Glutamatergic neuron (in vitro differentiated cells): ENCODE measurements around the gene RNF149. TPM values are rescaled to one million over a fixed set of nuclear protein-coding genes. Genes with fewer than 3 reads are reported as not detected.

Experiments used
- DNase-seq: peaks from one replicate; pipeline ENCODE4 v3.0.0; 2022
- H3K27ac Mint-ChIP-seq: one replicate; pipeline ENCODE4 v1.8.0; 2020; ENCODE audit warnings: mild to moderate bottlenecking, mixed read lengths, inconsistent platforms; ENCODE audit not compliant: unreplicated experiment
- H3K27me3 Mint-ChIP-seq: one replicate; pipeline ENCODE4 v1.8.0; 2020; ENCODE audit warnings: mild to moderate bottlenecking, moderate library complexity, mixed read lengths, inconsistent platforms; ENCODE audit not compliant: unreplicated experiment
- H3K36me3 Mint-ChIP-seq: one replicate; pipeline ENCODE4 v1.8.0; 2020; ENCODE audit warnings: mild to moderate bottlenecking, mixed read lengths, inconsistent platforms; ENCODE audit not compliant: unreplicated experiment
- H3K4me1 Mint-ChIP-seq: one replicate; pipeline ENCODE4 v1.8.0; 2020; ENCODE audit warnings: mild to moderate bottlenecking, low read depth, mixed read lengths, inconsistent platforms; ENCODE audit not compliant: unreplicated experiment
- H3K4me3 Mint-ChIP-seq: one replicate; pipeline ENCODE4 v1.8.0; 2020; ENCODE audit warnings: mild to moderate bottlenecking, mixed read lengths, inconsistent platforms; ENCODE audit not compliant: unreplicated experiment
- H3K9me3 Mint-ChIP-seq: one replicate; pipeline ENCODE4 v1.8.0; 2020; ENCODE audit warnings: mild to moderate bottlenecking, moderate library complexity, mixed read lengths, inconsistent platforms; ENCODE audit not compliant: unreplicated experiment
- CTCF ChIP-seq: fragments of 200-600 bp; sonication (generic); IDR thresholded peaks from one replicate; pipeline ENCODE4 v1.5.0; 2021; ENCODE audit not compliant: partially characterized antibody, unreplicated experiment
- total RNA-seq: library from RNA; stranded (reverse); fragmentation: NEBNext Ultra II Directional; extraction: Animal tissue kit (Norgen Biotek cat#: 25700); gene quantifications from one replicate; pipeline ENCODE4 v1.2.1, GENCODE V29; 2021; ENCODE audit not compliant: unreplicated experiment

RNF149 gene
- total RNA-seq, 1 donor from 2014 or later: 26.9 TPM

- Mint-ChIP-seq H3K27ac (no peak overlapping the region), H3K4me1 (peaks cover 6% of the 10 kb centered on the region), H3K36me3 (no peaks in the 10 kb centered on the region), H3K9me3 (no peaks in the 10 kb centered on the region), H3K4me3 (no peak overlapping the region), H3K27me3 (peaks cover 2% of the 10 kb centered on the region)
- TF ChIP-seq CTCF: no peak
- no peak for DNase-seq
These were observed 8.3 kb downstream of the RNF149 start for GRCh38 chr2:101300164-101300563.

- no peak for DNase-seq
- Mint-ChIP-seq H3K27ac (no peak overlapping the region), H3K9me3 (no peaks in the 10 kb centered on the region), H3K36me3 (no peaks in the 10 kb centered on the region), H3K27me3 (peaks cover 2% of the 10 kb centered on the region), H3K4me3 (no peak overlapping the region), H3K4me1 (peaks cover 6% of the 10 kb centered on the region)
- TF ChIP-seq CTCF: no peak
These were observed 8.9 kb downstream of the RNF149 start for GRCh38 chr2:101299604-101300003.

- Mint-ChIP-seq H3K27ac (no peak overlapping the region), H3K27me3 (peaks cover 2% of the 10 kb centered on the region), H3K9me3 (no peaks in the 10 kb centered on the region), H3K4me3 (no peak overlapping the region), H3K4me1 (peaks cover 6% of the 10 kb centered on the region), H3K36me3 (no peaks in the 10 kb centered on the region)
- no peak for TF ChIP-seq CTCF
- no peak for DNase-seq
These were observed 11.1 kb downstream of the RNF149 start for GRCh38 chr2:101297383-101297782.

- Mint-ChIP-seq H3K9me3 (no peaks in the 10 kb centered on the region), H3K36me3 (no peaks in the 10 kb centered on the region)
These were observed 12.1 kb downstream of the RNF149 start for GRCh38 chr2:101296371-101296770.

GRCh38 chr2:101295895-101296294 is 12.6 kb downstream of the RNF149 start:
- H3K4me3 Mint-ChIP-seq: no peak overlapping the region
- no peak for DNase-seq
- peaks cover 6% of the 10 kb centered on the region for H3K4me1 Mint-ChIP-seq
- peaks cover 2% of the 10 kb centered on the region for H3K27me3 Mint-ChIP-seq
- H3K9me3 Mint-ChIP-seq: no peaks in the 10 kb centered on the region
- no peak overlapping the region for H3K27ac Mint-ChIP-seq
- TF ChIP-seq CTCF: no peak
- no peaks in the 10 kb centered on the region for H3K36me3 Mint-ChIP-seq

More at GRCh38 chr2:101296371-101296770, 12.1 kb downstream of the RNF149 start:
- H3K27ac Mint-ChIP-seq: no peak overlapping the region
- H3K4me1 Mint-ChIP-seq: peaks cover 6% of the 10 kb centered on the region
- H3K27me3 Mint-ChIP-seq: peaks cover 2% of the 10 kb centered on the region
- TF ChIP-seq CTCF: no peak
- DNase-seq: no peak
- H3K4me3 Mint-ChIP-seq: no peak overlapping the region
